IMR-90 (cell line): ENCODE data around the gene PLEKHB1. TPM values are rescaled to one million over a fixed set of nuclear protein-coding genes. Genes with fewer than 3 reads are reported as not detected.
A peak's percentile ranks its signal among the peaks of the same experiment; 100 is the strongest.

Experiments
- ATAC-seq: fragments of 200-7000 bp; cut with Tn5 transposase; 2 replicates; pipeline ENCODE4 v1.9.1; 2020; ENCODE audit warnings: low read depth, mild to moderate bottlenecking, moderate library complexity
- BruUV-seq: library from RNA; stranded (reverse); fragments of 400-500 nt; replicated peaks from 2 replicates; lab custom pipeline; 2021; lab: Mats Ljungman, UMichigan
- CTCF ChIA-PET: fragments of 300-600 bp; formaldehyde crosslinking; extraction: SDS; loops from one replicate; lab custom pipeline; 2021; ENCODE audit warnings: antibody characterized with exemption; lab: Yijun Ruan, JAX
- POLR2A ChIA-PET: fragments of 300-600 bp; sonication (Branson Sonifier 250); formaldehyde crosslinking; loops from one replicate; lab custom pipeline; 2022; ENCODE audit warnings: antibody characterized with exemption; ENCODE audit not compliant: unreplicated experiment; lab: Charles Lee
- DNase-seq: peaks from one replicate; pipeline ENCODE4 v3.0.0; 2013
- H2AFZ ChIP-seq: replicated peaks from 2 replicates; pipeline ENCODE3; 2013; ENCODE audit warnings: low read length, mild to moderate bottlenecking; ENCODE audit not compliant: poor library complexity
- H2AK5ac ChIP-seq: 2 replicates; pipeline ENCODE4 v1.6.1; 2013; ENCODE audit warnings: low read depth, low read length, inconsistent platforms
- H2AK9ac ChIP-seq: replicated peaks from 2 replicates; pipeline ENCODE3; 2013; ENCODE audit warnings: mild to moderate bottlenecking, low read depth, low read length, moderate library complexity; ENCODE audit not compliant: poor library complexity
- H2BK120ac ChIP-seq: 2 replicates; pipeline ENCODE4 v1.6.1; 2013; ENCODE audit warnings: low read depth, low read length, inconsistent platforms
- H2BK15ac ChIP-seq: 3 replicates; pipeline ENCODE4 v1.6.1; 2013; ENCODE audit warnings: low read depth, low read length, inconsistent platforms
- H2BK20ac ChIP-seq: 2 replicates; pipeline ENCODE4 v1.6.1; 2013; ENCODE audit warnings: low read depth, mild to moderate bottlenecking, inconsistent platforms, low read length, moderate library complexity
- H2BK5ac ChIP-seq: 2 replicates; pipeline ENCODE4 v1.6.1; 2013; ENCODE audit warnings: mild to moderate bottlenecking, low read depth, low read length, inconsistent platforms; ENCODE audit not compliant: poor library complexity, severe bottlenecking
- H3K14ac ChIP-seq: replicated peaks from 2 replicates; pipeline ENCODE4 v1.6.1; 2013; ENCODE audit warnings: low read depth, low read length, inconsistent platforms
- H3K18ac ChIP-seq: 2 replicates; pipeline ENCODE4 v1.6.1; 2013; ENCODE audit warnings: low read depth, low read length, control low read depth
- H3K23ac ChIP-seq: 2 replicates; pipeline ENCODE4 v1.6.1; 2013; ENCODE audit warnings: low read depth, low read length, inconsistent platforms
- H3K27ac ChIP-seq: 2 replicates; pipeline ENCODE4 v1.5.1; 2013; ENCODE audit warnings: mild to moderate bottlenecking, control low read depth, low read length; ENCODE audit not compliant: insufficient read depth
- H3K27me3 ChIP-seq: 2 replicates; pipeline ENCODE4 v1.6.1; 2013; ENCODE audit warnings: low read length; ENCODE audit not compliant: control insufficient read depth, insufficient read depth
- H3K36me3 ChIP-seq: 2 replicates; pipeline ENCODE4 v1.6.1; 2013; ENCODE audit warnings: low read length, mixed read lengths; ENCODE audit not compliant: control insufficient read depth, insufficient read depth
- H3K4ac ChIP-seq: 2 replicates; pipeline ENCODE4 v1.6.1; 2013; ENCODE audit warnings: low read depth, low read length, inconsistent platforms
- H3K4me1 ChIP-seq: 2 replicates; pipeline ENCODE4 v1.6.1; 2013; ENCODE audit warnings: low read length, mixed read lengths; ENCODE audit not compliant: control insufficient read depth, insufficient read depth
- H3K4me2 ChIP-seq: 2 replicates; pipeline ENCODE4 v1.6.1; 2013; ENCODE audit warnings: low read depth, mild to moderate bottlenecking, control low read depth, low read length, moderate library complexity
- H3K4me3 ChIP-seq: 2 replicates; pipeline ENCODE4 v1.5.1; 2013; ENCODE audit warnings: low read depth, mild to moderate bottlenecking, control low read depth, low read length, moderate library complexity; ENCODE audit not compliant: insufficient read depth
- H3K56ac ChIP-seq: 2 replicates; pipeline ENCODE4 v1.6.1; 2013; ENCODE audit warnings: low read length, inconsistent platforms; ENCODE audit not compliant: insufficient read depth; ENCODE audit errors: extremely low read depth
- H3K79me1 ChIP-seq, 2 experiments: 2 replicates each; pipeline ENCODE4 v1.6.1; 2013; ENCODE audit warnings: low read length in 2 of 2, inconsistent platforms in 1 of 2, low read depth in 1 of 2
- H3K9ac ChIP-seq: 2 replicates; pipeline ENCODE4 v1.6.1; 2013; ENCODE audit warnings: low read depth, low read length, control low read depth
- H3K9me1 ChIP-seq: 2 replicates; pipeline ENCODE4 v1.6.1; 2013; ENCODE audit warnings: low read length, inconsistent platforms; ENCODE audit not compliant: insufficient read depth
- H3K9me3 ChIP-seq: 2 replicates; pipeline ENCODE4 v1.6.1; 2013; ENCODE audit warnings: low read length; ENCODE audit not compliant: control insufficient read depth, insufficient read depth
- H4K20me1 ChIP-seq: 2 replicates; pipeline ENCODE4 v1.6.1; 2013; ENCODE audit warnings: low read length, inconsistent platforms; ENCODE audit not compliant: insufficient read depth
- H4K5ac ChIP-seq: 2 replicates; pipeline ENCODE4 v1.6.1; 2013; ENCODE audit warnings: mild to moderate bottlenecking, low read depth, low read length, control low read depth
- H4K8ac ChIP-seq, 2 experiments: 2 replicates each; pipeline ENCODE4 v1.6.1; 2013; ENCODE audit warnings: low read depth in 2 of 2, low read length in 2 of 2, control low read depth in 1 of 2, inconsistent platforms in 1 of 2
- H4K91ac ChIP-seq: 2 replicates; pipeline ENCODE4 v1.6.1; 2013; ENCODE audit warnings: low read depth, low read length, inconsistent platforms; ENCODE audit not compliant: insufficient read depth
- BHLHE40 ChIP-seq: fragments of 150-350 bp; IDR thresholded peaks from 2 replicates; pipeline ENCODE4 v1.6.1; 2016; ENCODE audit warnings: mild to moderate bottlenecking, low read depth, low read length
- CEBPB ChIP-seq: IDR thresholded peaks from 2 replicates; pipeline ENCODE4 v1.6.1; 2012; ENCODE audit warnings: low read depth, low read length, improper control_type of control experiment
- CHD1 ChIP-seq: IDR thresholded peaks from 2 replicates; pipeline ENCODE4 v1.6.1; 2012; ENCODE audit warnings: low read depth, low read length, improper control_type of control experiment
- CTCF ChIP-seq: conservative IDR thresholded peaks from 2 replicates; pipeline ENCODE4 v1.5.1; 2012; ENCODE audit warnings: mild to moderate bottlenecking, low read depth, low read length, improper control_type of control experiment
- MAFK ChIP-seq: IDR thresholded peaks from 2 replicates; pipeline ENCODE4 v1.6.1; 2012; ENCODE audit warnings: low read depth, low read length, improper control_type of control experiment
- MAZ ChIP-seq: IDR thresholded peaks from 2 replicates; pipeline ENCODE4 v1.6.1; 2012; ENCODE audit warnings: low read depth, mild to moderate bottlenecking, low read length, improper control_type of control experiment, moderate library complexity, borderline replicate concordance
- MXI1 ChIP-seq: IDR thresholded peaks from 2 replicates; pipeline ENCODE4 v1.6.1; 2012; ENCODE audit warnings: low read depth, mild to moderate bottlenecking, low read length, moderate library complexity, borderline replicate concordance
- NFE2L2 ChIP-seq: fragments of 150-350 bp; IDR thresholded peaks from 2 replicates; pipeline ENCODE4 v1.6.1; 2016; ENCODE audit warnings: low read depth, mild to moderate bottlenecking, low read length
- POLR2A ChIP-seq: IDR thresholded peaks from 2 replicates; pipeline ENCODE4 v1.6.1; 2012; ENCODE audit warnings: mild to moderate bottlenecking, low read depth, low read length
- RFX5 ChIP-seq: IDR thresholded peaks from 2 replicates; pipeline ENCODE4 v1.8.0; 2012; ENCODE audit warnings: low read depth, mild to moderate bottlenecking, low read length, moderate library complexity
- SMC3 ChIP-seq: fragments of 150-350 bp; IDR thresholded peaks from 2 replicates; pipeline ENCODE4 v1.6.1; 2016; ENCODE audit warnings: low read depth, mild to moderate bottlenecking, antibody characterized with exemption, low read length, moderate library complexity
- USF2 ChIP-seq: fragments of 150-350 bp; IDR thresholded peaks from 2 replicates; pipeline ENCODE4 v1.6.1; 2017; ENCODE audit warnings: mild to moderate bottlenecking, antibody characterized with exemption, low read length, low read depth
- WGBS, 2 experiments: methylation state at CpG; one replicate each; pipeline versions ENCODE4 v1.1.5 to v1.1.7; 2013; ENCODE audit warnings: missing lambda C conversion rate in 2 of 2; ENCODE audit not compliant: insufficient read length in 1 of 2; ENCODE audit errors: extremely low coverage in 2 of 2; 5-methylcytosine and 5-hydroxymethylcytosine counted together
- dilution Hi-C: fragments of 300-500 bp; cut with HindIII; formaldehyde crosslinking; loops from one replicate; pipeline ENCODE4 v1.14.3; 2018; ENCODE audit warnings: low sequenced_read_pairs; ENCODE audit not compliant: unreplicated experiment
- in situ Hi-C: fragments of 300-500 bp; cut with MboI; formaldehyde crosslinking; loops from 3 replicates; pipeline ENCODE4 v1.14.3; 2019; ENCODE audit warnings: low sequenced_read_pairs, inconsistent platforms, mixed read lengths
- intact Hi-C: fragments of 100-400 bp; cut with micrococcal nuclease; formaldehyde crosslinking; loops from 2 replicates; pipeline ENCODE4 v1.10.0; 2022
- polyA plus RNA-seq, 3 experiments: library from polyadenylated mRNA; depleted of rRNA; stranded (reverse); fragments of >200 nt; gene quantifications; 2 replicates each; pipeline ENCODE4 v1.2.3, GENCODE V29; 2012; ENCODE audit warnings: low replicate concordance in 1 of 3
- total RNA-seq: library from RNA; depleted of rRNA; stranded (reverse); fragments of >200 nt; gene quantifications from 2 replicates; pipeline ENCODE4 v1.2.3, GENCODE V29; 2012
- TF ChIP-seq, protein P1 (sequence below): fragments of 150-350 bp; IDR thresholded peaks from 2 replicates; pipeline ENCODE4 v1.6.1; 2016; ENCODE audit warnings: low read depth, mild to moderate bottlenecking, low read length, moderate library complexity, borderline replicate concordance

Gene PLEKHB1
- total and polyA plus RNA-seq, 2 of the 4 experiments (the other 2 are of a cell fraction), result 0.36 to 0.86 TPM

DNA sequence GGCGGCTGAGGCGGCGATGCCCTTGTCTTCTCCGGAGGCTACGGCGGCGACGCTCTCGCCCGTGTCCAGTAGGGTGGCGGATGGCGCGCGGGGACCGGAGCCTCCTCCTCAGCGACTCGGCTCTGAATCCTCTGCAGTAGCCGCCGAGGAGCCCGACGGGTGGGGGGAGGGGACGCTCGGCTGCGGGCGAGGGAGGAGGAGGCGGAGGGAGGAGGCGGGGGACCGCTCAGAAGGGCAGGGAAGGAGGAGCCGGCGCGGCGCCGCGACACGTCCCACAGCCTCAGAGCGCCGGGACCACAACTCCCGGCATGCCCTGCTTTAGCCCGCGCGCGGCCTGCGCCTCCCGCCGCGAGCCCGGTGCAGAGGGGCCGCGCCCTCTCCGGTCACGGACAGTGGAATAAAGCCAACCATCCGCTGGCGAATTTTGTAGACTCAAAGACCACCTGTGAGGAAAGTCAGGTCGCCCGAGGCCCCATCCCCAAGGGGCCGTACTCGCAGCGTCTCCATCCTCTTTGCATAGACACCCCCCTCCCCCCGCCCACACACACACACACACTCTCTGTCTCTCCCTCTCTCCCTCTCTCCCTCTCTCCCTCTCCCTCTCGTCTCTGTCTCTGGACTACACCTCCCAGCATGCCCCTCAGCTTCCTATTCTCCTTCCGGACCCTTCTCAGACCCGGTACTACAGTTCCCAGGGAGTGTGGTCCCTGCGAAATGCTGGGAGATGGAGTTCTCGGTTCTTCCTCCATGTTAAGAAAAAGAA lies 48.2 kb upstream of the PLEKHB1 start, which contains the start of gene FAM168A:
TSS of gene FAM168A (minus strand) at position 157 of the 763 bp plus-strand sequence. CDS start 129,638 bp downstream, outside the sequence.
- no peaks in the 10 kb centered on the region for H3K9me3 ChIP-seq
- H3K36me3 ChIP-seq, result no peaks in the 10 kb centered on the region
- H2BK120ac ChIP-seq, result peak within 1 kb of the TSS; percentile 88
- H3K23ac ChIP-seq, result peak within 1 kb of the TSS; percentile 99
- dilution Hi-C loops, result no loop called here
- peak within 1 kb of the TSS; percentile 84 for H3K18ac ChIP-seq
- in situ Hi-C loops, result no loop called here
- BruUV-seq, result no TSS peak
- DNase-seq (peak; percentile 97), ATAC-seq (peak; percentile 98)
- H3K4me1 ChIP-seq, result peaks cover 6% of the 10 kb centered on the region; the same call in 1 of the 2 replicates
- POLR2A ChIA-PET, result no interaction called here
- peaks cover 16% of the 10 kb centered on the region; the same call in 1 of the 2 replicates for H4K20me1 ChIP-seq
- H2AK5ac ChIP-seq, result peak within 1 kb of the TSS; percentile 89
- CTCF ChIA-PET, result no interaction called here
- H3K9ac ChIP-seq, result peak within 1 kb of the TSS; percentile 99
- H3K4me3 ChIP-seq, result peak within 1 kb of the TSS; percentile 88
- peak within 1 kb of the TSS; percentile 95 for H4K91ac ChIP-seq
- H2AK9ac ChIP-seq, result peak within 1 kb of the TSS; percentile 94
- peak within 1 kb of the TSS; percentile 97 for H4K5ac ChIP-seq
- H3K27ac ChIP-seq, result peak within 1 kb of the TSS; percentile 96
- WGBS, 2 experiments, result 0% methylated on average over 3 of the region's 64 CpGs; no CpG with 5 or more reads in 1 of the 2 experiments
- peak within 1 kb of the TSS; percentile 86 to 100 for H4K8ac ChIP-seq
- H3K79me1 ChIP-seq, result peaks cover 16 to 38% of the 10 kb centered on the region in 2 experiments
- peak within 1 kb of the TSS; percentile 88; the same call in 1 of the 3 replicates for H2BK15ac ChIP-seq
- peak within 1 kb of the TSS; percentile 89 for H2BK5ac ChIP-seq
- peak within 1 kb of the TSS; percentile 99 for H2AFZ ChIP-seq
- H3K14ac ChIP-seq, result peak within 1 kb of the TSS; percentile 100
- H3K4me2 ChIP-seq, result peak within 1 kb of the TSS; percentile 82
- intact Hi-C loops, result loop anchor here (1.0 to 10.0 kb wide), 4 partner anchors 63 to 293 kb away; partner anchors contain the start of gene ARHGEF17
- peaks cover 13% of the 10 kb centered on the region for H3K9me1 ChIP-seq
- no peaks in the 10 kb centered on the region for H3K27me3 ChIP-seq
- H3K56ac ChIP-seq, result peak within 1 kb of the TSS; percentile 97
- H3K4ac ChIP-seq, result peak within 1 kb of the TSS; percentile 99
- H2BK20ac ChIP-seq, result peak within 1 kb of the TSS; percentile 63; the same call in 1 of the 2 replicates
- TF ChIP-seq BHLHE40 (no peak), MXI1 (peak; percentile 77; the same call in 1 of the 2 replicates), CTCF (peak; percentile 16; the same call in 1 of the 2 replicates), CHD1 (no peak), USF2 (no peak), MAFK (no peak), POLR2A (no peak), RFX5 (no peak), NFE2L2 (no peak), CEBPB (no peak), MAZ (peak; percentile 91), SMC3 (peak; percentile 21; the same call in 1 of the 2 replicates)
- TF ChIP-seq, protein P1, sequence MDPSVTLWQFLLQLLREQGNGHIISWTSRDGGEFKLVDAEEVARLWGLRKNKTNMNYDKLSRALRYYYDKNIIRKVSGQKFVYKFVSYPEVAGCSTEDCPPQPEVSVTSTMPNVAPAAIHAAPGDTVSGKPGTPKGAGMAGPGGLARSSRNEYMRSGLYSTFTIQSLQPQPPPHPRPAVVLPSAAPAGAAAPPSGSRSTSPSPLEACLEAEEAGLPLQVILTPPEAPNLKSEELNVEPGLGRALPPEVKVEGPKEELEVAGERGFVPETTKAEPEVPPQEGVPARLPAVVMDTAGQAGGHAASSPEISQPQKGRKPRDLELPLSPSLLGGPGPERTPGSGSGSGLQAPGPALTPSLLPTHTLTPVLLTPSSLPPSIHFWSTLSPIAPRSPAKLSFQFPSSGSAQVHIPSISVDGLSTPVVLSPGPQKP, result no peak
